NCI-H226 (cell line): ENCODE results near the gene GNAZ.

ENCODE experiments used
- DNase-seq: peaks from one replicate; pipeline ENCODE4 v3.0.0-alpha.2; 2015

Gene GNAZ

DNA sequence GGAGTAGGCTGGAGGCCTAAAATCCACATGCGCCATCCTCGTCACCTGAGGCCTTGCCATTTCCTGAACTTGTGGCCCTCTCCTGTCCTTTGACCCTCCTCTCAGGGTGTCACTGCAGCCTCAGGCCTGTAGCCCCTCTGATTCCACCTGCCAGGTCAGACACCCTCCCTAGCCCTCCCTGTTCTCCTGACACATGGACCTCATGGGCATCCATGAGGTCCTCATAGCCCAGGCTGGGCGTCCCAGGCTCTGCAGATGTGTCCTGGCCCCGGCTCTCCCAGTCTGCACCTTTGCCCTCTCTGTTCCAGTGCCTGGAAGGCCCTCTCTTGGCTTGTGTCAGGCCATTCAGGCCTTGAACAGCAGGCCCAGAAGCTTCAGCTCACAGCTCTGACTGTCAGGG is 90.7 kb downstream of the GNAZ start:
- DNase-seq, result no peak

DNA sequence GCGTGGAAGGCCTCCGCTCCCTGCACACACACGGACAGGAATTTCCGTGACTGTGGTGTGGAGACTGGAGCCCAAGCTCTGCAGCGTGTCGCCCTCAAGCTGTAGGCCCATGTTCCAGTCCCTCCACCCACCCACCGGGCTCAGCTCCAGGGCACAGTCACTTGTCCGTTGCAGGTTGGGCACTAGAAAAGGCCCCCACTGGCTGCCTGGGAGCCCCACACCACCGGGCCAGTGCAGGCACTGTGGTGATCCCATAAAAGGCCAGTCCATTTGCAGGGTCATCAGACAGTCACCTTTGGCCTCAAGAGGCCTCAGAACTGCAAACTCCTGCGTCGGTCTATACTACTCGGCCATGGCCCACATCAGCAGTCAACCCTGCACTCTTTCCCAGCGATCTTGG is 91.3 kb downstream of the GNAZ start:
- DNase-seq, result no peak

- DNase-seq, result no peak
Measured at GRCh38 chr22:23163665-23164064, 93.3 kb downstream of the GNAZ start.

DNA sequence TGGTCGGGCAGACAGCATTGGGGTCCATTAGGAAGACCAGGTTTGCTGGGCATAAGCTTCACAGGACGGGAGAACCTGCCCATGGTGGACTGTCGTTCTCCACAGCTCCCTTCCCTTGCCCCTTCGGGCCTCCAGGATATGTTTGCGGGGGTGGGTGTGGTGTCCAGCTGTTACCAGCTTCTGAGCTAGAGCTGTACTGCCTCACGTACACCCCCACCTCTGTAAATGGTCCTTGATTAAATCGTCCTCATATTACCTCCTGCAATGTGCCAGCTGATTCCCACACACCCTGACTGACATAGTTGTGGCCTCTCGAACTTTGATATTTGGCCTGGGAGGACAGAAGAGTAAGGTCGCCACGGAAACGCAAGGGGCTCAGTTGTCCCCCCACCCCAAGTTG is 93.8 kb downstream of the GNAZ start:
- no peak for DNase-seq

DNA sequence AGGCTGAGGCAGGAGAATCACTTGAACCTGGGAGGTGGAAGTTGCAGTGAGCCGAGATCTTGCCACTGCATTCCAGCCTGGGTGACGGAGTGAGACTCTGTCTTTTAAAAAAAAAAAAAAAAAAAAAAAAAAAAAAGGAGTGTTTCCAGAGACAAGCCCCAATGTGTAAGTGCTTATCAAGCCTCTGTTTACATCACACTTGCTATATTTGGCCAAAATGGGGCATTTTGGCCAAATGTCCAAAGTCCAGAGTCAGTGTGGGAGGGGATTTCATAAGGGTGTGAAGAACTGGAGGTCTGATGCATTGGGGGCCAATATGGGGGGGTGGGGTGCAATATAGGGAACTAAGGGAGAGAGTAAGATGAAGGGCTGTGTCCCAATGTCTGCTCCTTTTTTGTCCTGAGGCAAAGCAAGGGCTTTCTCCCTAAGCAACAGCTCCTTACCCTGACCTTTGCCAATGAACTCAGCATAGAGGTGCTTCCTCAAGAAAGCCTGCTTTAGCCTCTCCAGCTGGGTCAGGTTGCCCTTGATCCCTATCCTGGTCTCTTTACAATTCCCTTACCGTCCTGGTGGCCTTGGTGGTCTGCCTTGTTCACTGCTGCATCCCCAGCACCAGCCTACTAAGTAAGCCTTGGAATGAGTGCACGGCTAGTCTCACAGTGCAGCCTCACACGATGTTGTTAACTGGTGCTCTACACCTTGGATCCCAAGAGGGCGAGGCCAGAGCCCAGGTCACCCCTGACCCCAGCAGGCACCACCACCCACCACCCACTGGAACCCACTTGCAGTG is 95.9 kb downstream of the GNAZ start:
- no peak for DNase-seq

- DNase-seq, result no peak
Measured at GRCh38 chr22:23166841-23167616, 96.7 kb downstream of the GNAZ start.

GRCh38 chr22:23168391-23169042 is 98.2 kb downstream of the GNAZ start:
- DNase-seq, result no peak

DNA sequence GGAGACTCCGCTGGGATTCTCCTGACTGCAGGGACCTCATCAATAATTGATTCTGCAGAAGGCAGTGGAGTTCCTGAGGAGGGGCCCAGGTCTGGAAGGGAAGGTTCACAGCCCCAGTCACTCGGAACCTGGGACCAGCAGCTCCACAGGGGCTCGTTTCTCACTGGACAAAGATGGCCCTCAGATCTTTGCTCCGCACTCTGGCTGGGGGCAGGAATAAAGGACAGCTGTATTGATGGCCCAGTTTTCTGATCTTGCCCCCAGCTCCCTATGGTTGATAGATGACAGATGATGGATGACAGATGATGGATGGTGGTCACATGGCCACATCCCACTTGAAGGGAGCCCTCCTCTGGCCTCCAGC is 98.7 kb downstream of the GNAZ start:
- no peak for DNase-seq
